Prostate gland (tissue), 2 donors: ENCODE results near the gene PLCB3. TPM values are rescaled to one million over a fixed set of nuclear protein-coding genes. Genes with fewer than 3 reads are reported as not detected.

Experiments used
- DNase-seq: peaks from one replicate; pipeline ENCODE4 v3.0.0-alpha.2; 2019; ENCODE audit warnings: low spot score
- H3K27ac ChIP-seq, 2 donors: fragments of 200-600 bp; sonication (generic); 2 replicates each; pipeline ENCODE4 v1.5.1; 2017 to 2019
- H3K27me3 ChIP-seq: fragments of 200-600 bp; sonication (generic); replicated peaks from 2 replicates; pipeline ENCODE4 v1.5.1; 2019; ENCODE audit not compliant: insufficient read depth
- H3K36me3 ChIP-seq, 2 donors: fragments of 200-600 bp; sonication (generic); 1 replicate in 1 of 2; 2 replicates in 1 of 2; pipeline versions ENCODE4 v1.5.1 to v1.8.1; 2017 to 2019
- H3K4me1 ChIP-seq: fragments of 200-600 bp; sonication (generic); replicated peaks from 2 replicates; pipeline ENCODE4 v1.5.1; 2019
- H3K4me3 ChIP-seq, 2 donors: fragments of 200-600 bp; sonication (generic); 2 replicates each; pipeline ENCODE4 v1.5.1; 2017 to 2019
- H3K9me3 ChIP-seq: fragments of 200-600 bp; sonication (generic); 2 replicates; pipeline ENCODE4 v1.5.1; 2017
- POLR2A ChIP-seq: fragments of 450-650 bp; IDR thresholded peaks from one replicate; pipeline ENCODE4 v1.6.1; 2016; ENCODE audit warnings: antibody characterized with exemption, mild to moderate bottlenecking
- POLR2AphosphoS5 ChIP-seq: sonication (generic); formaldehyde crosslinking; IDR thresholded peaks from one replicate; pipeline ENCODE4 v1.6.1; 2017; ENCODE audit warnings: antibody characterized with exemption
- whole genome bisulfite sequencing: methylation state at CpG from one replicate; pipeline ENCODE4 v1.1.5; 2018; 5-methylcytosine and 5-hydroxymethylcytosine counted together
- intact Hi-C: fragments of 100-400 bp; cut with DNase I; formaldehyde crosslinking; loops from one replicate; pipeline ENCODE4 v1.14.2; 2022
- total RNA-seq, 2 donors: library from RNA; depleted of rRNA; stranded (reverse); fragments of >200 nt; gene quantifications; one replicate each; pipeline ENCODE4 v1.1.0, GENCODE V29; 2016
- TF ChIP-seq, protein P1 (sequence below), 4 experiments: fragments of 200-600 bp in 2 of 4; fragments of 450-650 bp in 2 of 4; sonication (generic) in 2 of 4; IDR thresholded peaks; 1 replicate in 3 of 4; 2 replicates in 1 of 4; pipeline ENCODE4 v1.5.1; 2016 to 2019; ENCODE audit warnings: antibody characterized with exemption in 4 of 4, mild to moderate bottlenecking in 2 of 4, moderate library complexity in 2 of 4

PLCB3 gene
- total RNA-seq, 2 donors from 2014 or later = 26.3 to 43.1 TPM

DNA sequence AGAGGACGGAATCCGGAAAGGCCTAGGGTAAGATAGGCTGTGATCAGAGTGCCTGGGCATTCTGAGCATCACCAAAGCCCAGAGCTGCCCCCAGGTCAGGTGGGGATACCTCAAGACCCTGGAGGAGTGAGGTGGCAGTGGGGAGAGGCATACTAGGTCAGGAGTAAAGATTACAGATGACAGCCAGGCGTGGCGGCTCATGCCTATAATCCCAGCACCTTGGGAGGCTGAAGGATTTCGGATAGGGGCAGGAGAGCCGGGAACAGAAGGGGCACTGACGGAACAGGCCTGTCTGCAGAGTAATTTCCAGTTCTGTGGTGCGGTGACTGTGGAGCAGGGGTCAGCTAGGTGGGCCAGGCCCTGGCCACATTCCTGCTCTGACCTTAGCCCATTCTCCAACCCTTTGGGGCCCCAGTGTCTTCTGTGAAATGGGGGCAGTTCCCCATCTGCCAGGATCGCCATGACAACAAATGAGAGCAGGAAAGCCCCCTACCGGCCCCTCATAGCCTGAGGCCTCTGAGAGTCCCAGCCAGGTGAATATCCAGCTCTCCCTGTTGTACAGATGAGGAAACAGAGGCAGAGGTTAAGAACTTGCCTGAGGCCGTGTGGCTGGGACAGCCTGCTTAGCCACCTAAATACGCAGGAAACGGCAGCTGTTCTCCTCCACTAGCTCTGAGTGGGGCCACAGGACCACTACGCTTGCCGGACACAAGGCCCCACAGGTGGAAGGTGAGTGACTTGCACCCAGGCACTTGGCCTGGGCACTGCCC is 23.9 kb downstream of the PLCB3 start:
- TF ChIP-seq POLR2AphosphoS5 (no peak), POLR2A (no peak)
- TF ChIP-seq, protein P1, sequence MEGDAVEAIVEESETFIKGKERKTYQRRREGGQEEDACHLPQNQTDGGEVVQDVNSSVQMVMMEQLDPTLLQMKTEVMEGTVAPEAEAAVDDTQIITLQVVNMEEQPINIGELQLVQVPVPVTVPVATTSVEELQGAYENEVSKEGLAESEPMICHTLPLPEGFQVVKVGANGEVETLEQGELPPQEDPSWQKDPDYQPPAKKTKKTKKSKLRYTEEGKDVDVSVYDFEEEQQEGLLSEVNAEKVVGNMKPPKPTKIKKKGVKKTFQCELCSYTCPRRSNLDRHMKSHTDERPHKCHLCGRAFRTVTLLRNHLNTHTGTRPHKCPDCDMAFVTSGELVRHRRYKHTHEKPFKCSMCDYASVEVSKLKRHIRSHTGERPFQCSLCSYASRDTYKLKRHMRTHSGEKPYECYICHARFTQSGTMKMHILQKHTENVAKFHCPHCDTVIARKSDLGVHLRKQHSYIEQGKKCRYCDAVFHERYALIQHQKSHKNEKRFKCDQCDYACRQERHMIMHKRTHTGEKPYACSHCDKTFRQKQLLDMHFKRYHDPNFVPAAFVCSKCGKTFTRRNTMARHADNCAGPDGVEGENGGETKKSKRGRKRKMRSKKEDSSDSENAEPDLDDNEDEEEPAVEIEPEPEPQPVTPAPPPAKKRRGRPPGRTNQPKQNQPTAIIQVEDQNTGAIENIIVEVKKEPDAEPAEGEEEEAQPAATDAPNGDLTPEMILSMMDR (IDR thresholded peaks at IDR 0.05) = no peak
- WGBS = 86% methylated on average over 15 of the region's 15 CpGs
- intact Hi-C loops = no loop called here
- Histone ChIP-seq H3K4me1 (no peaks in the 10 kb centered on the region), H3K4me3 (no peak overlapping the region), H3K36me3 (no peaks in the 10 kb centered on the region), H3K27ac (no peak overlapping the region), H3K27me3 (no peaks in the 10 kb centered on the region), H3K9me3 (no peaks in the 10 kb centered on the region)
- DNase-seq = no peak

DNA sequence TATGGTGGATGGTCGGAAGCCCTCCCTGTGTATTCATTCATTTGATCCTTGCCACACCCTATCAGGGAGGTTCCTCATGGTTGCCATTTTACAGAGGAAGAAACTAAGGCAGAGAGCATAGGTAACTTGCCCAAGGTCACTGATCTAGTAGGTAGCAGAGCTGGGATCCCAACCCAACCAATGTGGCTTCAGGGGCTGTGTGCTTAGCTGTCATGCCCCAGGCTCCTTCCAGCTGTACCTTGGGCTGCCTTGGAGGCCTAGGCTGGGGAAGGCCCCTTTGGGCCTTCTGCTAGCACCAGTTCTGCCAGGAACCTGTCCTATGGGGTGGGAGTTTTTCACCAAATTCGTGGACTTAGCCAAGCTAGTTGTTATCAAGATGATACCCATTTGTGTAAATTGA is 24.5 kb downstream of the PLCB3 start:
- no peaks in the 10 kb centered on the region for H3K36me3 ChIP-seq
- no peaks in the 10 kb centered on the region for H3K27me3 ChIP-seq
- H3K27ac ChIP-seq = no peak overlapping the region
- no peak for DNase-seq
- H3K4me1 ChIP-seq = no peaks in the 10 kb centered on the region
- 60% methylated on average over 2 of the region's 2 CpGs for WGBS
- intact Hi-C loops = no loop called here
- no peak overlapping the region for H3K4me3 ChIP-seq
- no peaks in the 10 kb centered on the region for H3K9me3 ChIP-seq
- TF ChIP-seq POLR2AphosphoS5 = no peak
- TF ChIP-seq POLR2A = no peak
- TF ChIP-seq, protein P1 (IDR thresholded peaks at IDR 0.05) = no peak

DNA sequence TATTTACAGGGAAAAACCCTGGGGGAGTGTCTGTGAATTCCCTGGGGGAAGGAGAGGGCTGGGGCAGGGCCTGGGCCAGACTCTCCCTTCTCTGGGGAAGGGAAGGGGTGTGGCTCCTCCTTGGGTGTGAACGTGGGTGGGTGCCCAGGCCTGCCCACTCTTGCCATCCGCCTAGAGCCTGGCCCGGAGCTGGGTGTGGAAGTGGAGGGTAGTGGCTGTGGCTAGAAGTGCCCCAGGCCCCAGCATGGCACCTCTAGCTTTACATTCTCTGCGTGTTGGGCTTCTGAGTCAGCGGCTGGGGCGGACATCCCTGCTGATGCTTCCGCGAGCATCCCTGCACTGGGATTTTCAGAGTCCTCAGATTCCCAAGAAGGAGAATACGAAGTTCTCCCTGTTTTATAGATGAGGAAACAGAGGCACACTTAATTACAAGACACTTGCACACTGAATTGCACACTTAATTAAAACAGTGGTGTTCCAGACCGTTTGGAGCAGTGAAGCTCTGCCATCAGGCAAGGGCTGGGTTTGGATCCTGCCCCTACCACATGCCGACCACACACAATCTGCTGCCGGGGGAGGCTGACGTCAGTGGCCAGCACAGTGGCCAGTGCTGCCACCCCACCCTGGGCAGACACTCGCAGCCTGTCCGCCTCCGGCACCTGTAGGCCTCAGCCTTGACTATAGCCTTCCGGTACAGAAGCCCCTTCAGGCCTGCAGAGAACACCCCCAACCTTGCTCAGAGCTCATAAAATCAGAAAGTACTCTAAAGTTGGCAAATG is 25.5 kb downstream of the PLCB3 start:
- no peak for TF ChIP-seq POLR2AphosphoS5
- no peak for TF ChIP-seq POLR2A
- TF ChIP-seq, protein P1 (IDR thresholded peaks at IDR 0.05) = no peak
- intact Hi-C loops = no loop called here
- H3K36me3 ChIP-seq = no peaks in the 10 kb centered on the region
- H3K4me3 ChIP-seq = no peak overlapping the region
- no peaks in the 10 kb centered on the region for H3K27me3 ChIP-seq
- 61% methylated on average over 17 of the region's 17 CpGs for WGBS
- no peaks in the 10 kb centered on the region for H3K4me1 ChIP-seq
- H3K27ac ChIP-seq = no peak overlapping the region
- DNase-seq = no peak
- H3K9me3 ChIP-seq = no peaks in the 10 kb centered on the region

DNA sequence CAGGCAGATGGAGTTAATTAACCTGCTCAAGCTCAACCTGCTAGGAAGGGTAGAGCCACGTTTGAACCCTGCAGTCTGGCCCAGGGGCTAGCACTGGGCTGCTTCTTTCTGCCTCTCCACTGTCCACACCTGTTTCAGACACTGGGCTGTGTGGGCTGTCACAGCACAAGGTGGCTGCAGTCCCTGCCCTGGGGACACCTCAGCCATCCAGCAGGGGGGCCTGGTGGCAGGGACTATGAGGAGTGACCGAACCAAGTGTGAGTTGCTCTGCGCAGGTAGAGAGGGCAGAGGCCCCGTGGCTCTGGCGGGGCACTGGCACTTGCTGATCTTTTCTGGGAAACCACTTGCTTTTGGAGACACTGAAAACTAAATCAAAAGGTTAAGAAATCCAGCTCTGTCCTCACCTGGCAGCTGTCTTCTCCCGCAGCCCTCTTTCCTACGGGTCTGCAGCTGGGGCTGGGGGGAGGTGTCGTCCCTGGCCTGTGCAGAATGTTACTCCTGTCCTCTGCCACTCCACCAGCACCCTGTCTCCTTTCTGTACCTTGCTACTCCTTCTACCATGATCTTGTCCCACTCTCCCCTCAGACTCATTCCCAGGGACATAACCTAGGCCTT is 27.4 kb downstream of the PLCB3 start:
- Histone ChIP-seq H3K27ac (no peak overlapping the region), H3K4me3 (no peak overlapping the region), H3K4me1 (peaks cover 4% of the 10 kb centered on the region), H3K9me3 (no peaks in the 10 kb centered on the region), H3K27me3 (no peaks in the 10 kb centered on the region), H3K36me3 (no peaks in the 10 kb centered on the region)
- TF ChIP-seq, protein P1 (IDR thresholded peaks at IDR 0.05) = no peak
- TF ChIP-seq POLR2A = no peak
- TF ChIP-seq POLR2AphosphoS5 = no peak
- no peak for DNase-seq
- WGBS = 81% methylated on average over 8 of the region's 8 CpGs
- intact Hi-C loops = no loop called here
